ENCODE data around the gene KHDC1. TPM values are rescaled to one million over a fixed set of nuclear protein-coding genes. Genes with fewer than 3 reads are reported as not detected.
"Not testable (repeated sequence)": the region's sequence is repeated elsewhere in the genome, so short reads cannot be mapped to it uniquely, and the experiment has no call there.

Gene KHDC1, protein sequence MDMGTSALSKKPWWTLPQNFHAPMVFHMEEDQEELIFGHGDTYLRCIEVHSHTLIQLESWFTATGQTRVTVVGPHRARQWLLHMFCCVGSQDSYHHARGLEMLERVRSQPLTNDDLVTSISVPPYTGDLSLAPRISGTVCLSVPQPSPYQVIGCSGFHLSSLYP
- total RNA-seq (2021; ENCODE audit: unreplicated experiment) (9.1 TPM), Bru-seq, nascent RNA (percentile 72 among the genes with signal in this experiment), BruChase-seq, experiment 1, labeled RNA remaining after a 6-hour chase (percentile 58 among the genes with signal in this experiment), BruChase-seq, experiment 2, labeled RNA remaining after a 2-hour chase (percentile 67 among the genes with signal in this experiment)
- 8.8 and 8.9 TPM in 2 replicates for polyA plus RNA-seq (2012)
- long read RNA-seq, transcript KHDC1-205 (3 exons, 2,053 nt): major isoform, 7 of 18 reads
- long read RNA-seq, transcript KHDC1-202 (5 exons, 1,430 nt): major isoform, 7 of 18 reads
- long read RNA-seq, partial matches to known transcripts: 0 of 18 reads
- long read RNA-seq, other reads (novel, unspliced or antisense): 4 of 18 reads

GRCh38 chr6:73262671-73263569 is at the start of gene KHDC1:
KHDC1 (minus strand) TSS chr6:73263196; CDS start chr6:73242517, 20,679 bp downstream.
- DNase-seq (ENCODE audit: low read depth, low spot score) (no peak), ATAC-seq (no peak)
- ChIA-PET POLR2A (no interaction called here), RAD21 (ENCODE audit: low non-redundant PET in 1 of 2, low total read pairs in 2 of 2, uncharacterized antibody in 2 of 2, unreplicated experiment in 2 of 2) (no interaction called here), CTCF (no interaction called here)
- Histone ChIP-seq H2AFZ (ENCODE audit: low read depth, low read length, poor library complexity, severe bottlenecking) (no peak within 1 kb of the TSS), H3K9me3 (ENCODE audit: control insufficient read depth in 1 of 2, insufficient read depth in 1 of 2, low read depth in 1 of 2, low read length in 2 of 2) (no peaks in the 10 kb centered on the region), H3K79me2 (ENCODE audit: insufficient read depth, low read length) (no peaks in the 10 kb centered on the region), H4K20me1 (ENCODE audit: insufficient read depth) (no peaks in the 10 kb centered on the region), H3K36me3 (ENCODE audit: control insufficient read depth in 1 of 2, insufficient read depth in 2 of 2, low read length in 2 of 2) (no peaks in the 10 kb centered on the region), H3K4me2 (ENCODE audit: low read length) (no peak within 1 kb of the TSS), H3K9ac (ENCODE audit: low read length) (no peak within 1 kb of the TSS), H3K4me1 (ENCODE audit: control insufficient read depth in 1 of 2, insufficient read depth in 2 of 2, low read length in 2 of 2) (peaks cover 0 to 9% of the 10 kb centered on the region in 2 experiments; a peak in 1 of 4 replicates), H3K9me2 (ENCODE audit: insufficient read depth) (no peaks in the 10 kb centered on the region), H3K4me3 (replicated peaks in 1 of 2; ENCODE audit: low read depth in 1 of 2, low read length in 2 of 2) (no peak within 1 kb of the TSS), H3K27ac (ENCODE audit: low read depth, low read length) (no peak within 1 kb of the TSS), H3K27me3 (ENCODE audit: insufficient read depth, low read length) (no peaks in the 10 kb centered on the region)
- BruUV-seq (replicated peaks): no TSS peak
- intact Hi-C loops (cut with micrococcal nuclease): no loop called here
- TF ChIP-seq EZH2phosphoT487 (IDR thresholded peaks at IDR 0.05; ENCODE audit: borderline replicate concordance) (no peak), EZH2 (IDR thresholded peaks at IDR 0.05) (no peak), CBX3 (IDR thresholded peaks at IDR 0.05; ENCODE audit: low read depth) (no peak), YY1 (IDR thresholded peaks at IDR 0.05; ENCODE audit: extremely low read depth, insufficient replicate concordance, low read depth, low read length) (no peak), POLR2A (IDR thresholded peaks at IDR 0.05; ENCODE audit: borderline replicate concordance, extremely low read depth, insufficient read depth, insufficient read length) (no peak), JUND (IDR thresholded peaks at IDR 0.05) (no peak), EGR1 (IDR thresholded peaks at IDR 0.05; ENCODE audit: low read depth) (no peak)
- TF ChIP-seq, protein P1, sequence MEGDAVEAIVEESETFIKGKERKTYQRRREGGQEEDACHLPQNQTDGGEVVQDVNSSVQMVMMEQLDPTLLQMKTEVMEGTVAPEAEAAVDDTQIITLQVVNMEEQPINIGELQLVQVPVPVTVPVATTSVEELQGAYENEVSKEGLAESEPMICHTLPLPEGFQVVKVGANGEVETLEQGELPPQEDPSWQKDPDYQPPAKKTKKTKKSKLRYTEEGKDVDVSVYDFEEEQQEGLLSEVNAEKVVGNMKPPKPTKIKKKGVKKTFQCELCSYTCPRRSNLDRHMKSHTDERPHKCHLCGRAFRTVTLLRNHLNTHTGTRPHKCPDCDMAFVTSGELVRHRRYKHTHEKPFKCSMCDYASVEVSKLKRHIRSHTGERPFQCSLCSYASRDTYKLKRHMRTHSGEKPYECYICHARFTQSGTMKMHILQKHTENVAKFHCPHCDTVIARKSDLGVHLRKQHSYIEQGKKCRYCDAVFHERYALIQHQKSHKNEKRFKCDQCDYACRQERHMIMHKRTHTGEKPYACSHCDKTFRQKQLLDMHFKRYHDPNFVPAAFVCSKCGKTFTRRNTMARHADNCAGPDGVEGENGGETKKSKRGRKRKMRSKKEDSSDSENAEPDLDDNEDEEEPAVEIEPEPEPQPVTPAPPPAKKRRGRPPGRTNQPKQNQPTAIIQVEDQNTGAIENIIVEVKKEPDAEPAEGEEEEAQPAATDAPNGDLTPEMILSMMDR (IDR thresholded peaks at IDR 0.05 in 2 of 3, conservative IDR thresholded peaks at IDR 0.05 in 1 of 3; ENCODE audit: borderline replicate concordance in 1 of 3, insufficient read depth in 1 of 3, low read depth in 2 of 3, low read length in 2 of 3): no peak

DNA sequence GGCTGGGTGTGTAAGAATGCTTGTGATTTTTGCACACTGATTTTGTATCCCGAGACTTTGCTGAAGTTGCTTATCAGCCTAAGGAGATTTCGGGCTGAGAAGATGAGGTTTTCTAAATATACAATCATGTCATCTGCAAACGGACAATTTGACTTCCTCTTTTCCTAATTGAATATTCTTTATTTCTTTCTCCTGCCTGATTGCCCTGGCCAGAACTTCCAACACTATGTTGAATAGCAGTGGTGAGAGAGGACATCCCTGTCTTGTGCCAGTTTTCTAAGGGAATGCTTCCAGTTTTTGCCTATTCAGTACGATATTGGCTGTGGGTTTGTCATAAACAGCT is 47.5 kb upstream of the KHDC1 start:
- H3K9me3 ChIP-seq (ENCODE audit: control insufficient read depth in 1 of 2, insufficient read depth in 1 of 2, low read depth in 1 of 2, low read length in 2 of 2); CTCF ChIA-PET; H4K20me1 ChIP-seq (ENCODE audit: insufficient read depth); H3K27me3 ChIP-seq (ENCODE audit: insufficient read depth, low read length); intact Hi-C loops (cut with micrococcal nuclease); ATAC-seq; H3K36me3 ChIP-seq (ENCODE audit: control insufficient read depth in 1 of 2, insufficient read depth in 2 of 2, low read length in 2 of 2); H3K9me2 ChIP-seq (ENCODE audit: insufficient read depth); RAD21 ChIA-PET (ENCODE audit: low non-redundant PET in 1 of 2, low total read pairs in 2 of 2, uncharacterized antibody in 2 of 2, unreplicated experiment in 2 of 2); DNase-seq (ENCODE audit: low read depth, low spot score); POLR2A ChIA-PET: not testable (repeated sequence)
- Histone ChIP-seq H3K79me2 (ENCODE audit: insufficient read depth, low read length) (peaks cover 46% of the 10 kb centered on the region), H3K9ac (ENCODE audit: low read length) (peak overlapping the region; percentile 79), H3K4me1 (ENCODE audit: control insufficient read depth in 1 of 2, insufficient read depth in 2 of 2, low read length in 2 of 2) (peaks cover 2 to 15% of the 10 kb centered on the region in 2 experiments; a peak in 1 of 4 replicates), H3K4me3 (replicated peaks in 1 of 2; ENCODE audit: low read depth in 1 of 2, low read length in 2 of 2) (peak overlapping the region; percentile 71 to 86), H3K27ac (ENCODE audit: low read depth, low read length) (peak overlapping the region; percentile 86), H2AFZ (ENCODE audit: low read depth, low read length, poor library complexity, severe bottlenecking) (peak overlapping the region; percentile 71), H3K4me2 (ENCODE audit: low read length) (peak overlapping the region; percentile 85)
- TSS peak; percentile 38 for BruUV-seq (replicated peaks)
